GM12874 (cell line): Measurements from ENCODE around the gene SLC39A7.
A peak's percentile ranks its signal among the peaks of the same experiment; 100 is the strongest.

Experiments
- TF ChIP-seq, protein P1 (sequence below): IDR thresholded peaks from 2 replicates; pipeline ENCODE4 v1.5.1; 2011; ENCODE audit warnings: low read depth, mild to moderate bottlenecking, control low read depth, low read length, moderate library complexity; ENCODE audit not compliant: insufficient read depth

SLC39A7 gene

DNA sequence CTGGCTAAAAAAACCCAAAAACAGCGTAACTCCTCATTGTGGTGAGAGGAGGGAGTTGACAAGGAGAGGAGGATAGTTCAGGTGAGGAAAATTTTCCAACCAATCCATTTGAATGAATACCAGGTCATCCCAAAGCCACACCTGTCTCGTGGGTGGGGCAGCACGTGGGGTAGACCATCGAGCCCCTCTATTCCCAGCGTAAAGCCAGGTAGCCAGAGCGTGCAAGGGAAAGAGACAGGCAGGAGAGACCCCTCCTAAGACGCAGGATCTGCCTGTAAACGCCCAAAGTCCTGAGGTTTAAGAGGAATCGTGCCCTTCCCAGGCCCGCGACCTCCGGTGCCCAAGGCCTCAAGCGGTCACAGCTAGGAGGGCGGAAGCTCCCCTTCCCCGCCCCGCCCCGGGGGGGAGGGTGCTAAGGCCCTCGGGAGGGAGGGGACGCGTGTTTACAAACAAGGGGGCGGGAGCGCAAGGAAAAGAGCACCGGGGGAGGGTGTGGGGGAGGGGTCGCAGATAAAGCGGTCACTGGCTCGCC is 914 bp upstream of the SLC39A7 start:
- TF ChIP-seq, protein P1, sequence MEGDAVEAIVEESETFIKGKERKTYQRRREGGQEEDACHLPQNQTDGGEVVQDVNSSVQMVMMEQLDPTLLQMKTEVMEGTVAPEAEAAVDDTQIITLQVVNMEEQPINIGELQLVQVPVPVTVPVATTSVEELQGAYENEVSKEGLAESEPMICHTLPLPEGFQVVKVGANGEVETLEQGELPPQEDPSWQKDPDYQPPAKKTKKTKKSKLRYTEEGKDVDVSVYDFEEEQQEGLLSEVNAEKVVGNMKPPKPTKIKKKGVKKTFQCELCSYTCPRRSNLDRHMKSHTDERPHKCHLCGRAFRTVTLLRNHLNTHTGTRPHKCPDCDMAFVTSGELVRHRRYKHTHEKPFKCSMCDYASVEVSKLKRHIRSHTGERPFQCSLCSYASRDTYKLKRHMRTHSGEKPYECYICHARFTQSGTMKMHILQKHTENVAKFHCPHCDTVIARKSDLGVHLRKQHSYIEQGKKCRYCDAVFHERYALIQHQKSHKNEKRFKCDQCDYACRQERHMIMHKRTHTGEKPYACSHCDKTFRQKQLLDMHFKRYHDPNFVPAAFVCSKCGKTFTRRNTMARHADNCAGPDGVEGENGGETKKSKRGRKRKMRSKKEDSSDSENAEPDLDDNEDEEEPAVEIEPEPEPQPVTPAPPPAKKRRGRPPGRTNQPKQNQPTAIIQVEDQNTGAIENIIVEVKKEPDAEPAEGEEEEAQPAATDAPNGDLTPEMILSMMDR: no peak

DNA sequence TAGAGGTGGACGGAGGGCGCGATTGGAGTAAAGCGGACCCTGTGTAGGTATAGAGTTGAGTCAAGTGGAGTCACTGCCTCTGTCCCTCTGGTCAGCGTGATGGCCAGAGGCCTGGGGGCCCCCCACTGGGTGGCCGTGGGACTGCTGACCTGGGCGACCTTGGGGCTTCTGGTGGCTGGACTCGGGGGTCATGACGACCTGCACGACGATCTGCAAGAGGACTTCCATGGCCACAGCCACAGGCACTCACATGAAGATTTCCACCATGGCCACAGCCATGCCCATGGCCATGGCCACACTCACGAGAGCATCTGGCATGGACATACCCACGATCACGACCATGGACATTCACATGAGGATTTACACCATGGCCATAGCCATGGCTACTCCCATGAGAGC is 479 bp downstream of the SLC39A7 start:
- TF ChIP-seq, protein P1: peak; percentile 16

DNA sequence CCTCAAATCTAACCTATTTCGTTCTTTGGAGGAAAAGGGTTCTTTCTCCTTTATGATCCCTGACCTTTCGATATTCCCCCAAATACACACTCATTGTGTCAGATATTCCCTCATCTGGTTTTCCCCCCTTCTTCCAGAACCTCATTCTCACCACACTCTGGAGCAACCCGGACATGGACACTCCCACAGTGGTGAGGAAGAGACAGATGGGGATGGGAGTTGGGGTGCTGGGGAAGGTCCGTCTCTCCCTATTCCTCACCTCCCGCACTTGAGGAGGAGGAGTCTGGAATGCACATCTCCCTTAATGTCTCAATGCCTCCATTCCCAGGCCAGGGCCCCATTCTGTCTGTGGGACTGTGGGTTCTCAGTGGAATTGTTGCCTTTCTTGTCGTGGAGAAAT is 1.3 kb downstream of the SLC39A7 start:
- TF ChIP-seq, protein P1: no peak

DNA sequence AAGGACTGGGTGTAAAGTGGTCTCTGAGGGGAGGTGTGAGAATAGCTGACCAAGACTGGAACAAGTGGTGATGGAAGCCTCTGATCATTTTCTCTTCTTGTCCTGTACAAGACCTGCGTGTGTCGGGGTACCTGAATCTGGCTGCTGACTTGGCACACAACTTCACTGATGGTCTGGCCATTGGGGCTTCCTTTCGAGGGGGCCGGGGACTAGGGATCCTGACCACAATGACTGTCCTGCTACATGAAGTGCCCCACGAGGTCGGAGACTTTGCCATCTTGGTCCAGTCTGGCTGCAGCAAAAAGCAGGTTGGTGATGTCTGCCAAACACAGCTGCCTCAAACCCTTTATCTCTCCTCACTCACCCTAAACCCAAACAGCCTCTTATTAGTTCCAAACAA is 2.1 kb downstream of the SLC39A7 start:
- TF ChIP-seq, protein P1: no peak

DNA sequence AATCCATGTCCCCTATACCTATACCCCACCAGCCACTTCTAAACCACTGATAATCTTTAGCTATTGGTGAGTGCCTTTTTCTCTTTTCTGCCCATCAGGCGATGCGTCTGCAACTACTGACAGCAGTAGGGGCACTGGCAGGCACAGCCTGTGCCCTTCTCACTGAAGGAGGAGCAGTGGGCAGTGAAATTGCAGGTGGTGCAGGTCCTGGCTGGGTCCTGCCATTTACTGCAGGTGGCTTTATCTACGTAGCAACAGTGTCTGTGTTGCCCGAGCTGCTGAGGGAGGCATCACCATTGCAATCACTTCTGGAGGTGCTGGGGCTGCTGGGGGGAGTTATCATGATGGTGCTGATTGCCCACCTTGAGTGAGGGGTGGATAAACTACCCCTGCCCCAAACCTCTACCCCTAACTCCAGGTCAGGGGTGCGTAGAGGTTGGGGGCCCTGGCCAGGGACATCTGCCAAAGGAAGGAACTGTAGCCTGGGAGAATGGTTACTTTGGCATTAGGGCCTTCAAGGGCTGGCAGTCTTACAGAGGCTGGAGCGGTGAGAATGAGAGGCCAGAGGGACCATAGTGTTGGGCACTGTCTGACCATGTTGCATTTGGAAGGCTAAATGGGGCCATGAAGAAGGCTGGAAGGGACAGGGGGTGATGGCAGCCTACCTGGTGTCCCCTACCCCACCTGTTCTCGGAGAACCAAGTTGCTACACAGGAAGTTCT is 2.9 kb downstream of the SLC39A7 start:
- TF ChIP-seq, protein P1: no peak

DNA sequence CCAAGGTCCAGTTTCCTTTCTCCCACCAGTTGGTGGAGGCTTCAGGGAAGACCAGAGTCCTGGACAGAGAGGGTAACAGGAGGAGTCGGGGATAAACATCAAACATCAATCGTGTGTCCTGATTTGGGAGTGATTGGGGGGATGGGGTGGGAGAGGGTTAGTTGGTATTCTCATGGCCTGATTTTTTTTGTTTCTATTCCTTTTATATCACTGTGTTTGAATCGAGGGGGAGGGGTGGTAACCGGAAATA is 3.4 kb downstream of the SLC39A7 start:
- TF ChIP-seq, protein P1: no peak

DNA sequence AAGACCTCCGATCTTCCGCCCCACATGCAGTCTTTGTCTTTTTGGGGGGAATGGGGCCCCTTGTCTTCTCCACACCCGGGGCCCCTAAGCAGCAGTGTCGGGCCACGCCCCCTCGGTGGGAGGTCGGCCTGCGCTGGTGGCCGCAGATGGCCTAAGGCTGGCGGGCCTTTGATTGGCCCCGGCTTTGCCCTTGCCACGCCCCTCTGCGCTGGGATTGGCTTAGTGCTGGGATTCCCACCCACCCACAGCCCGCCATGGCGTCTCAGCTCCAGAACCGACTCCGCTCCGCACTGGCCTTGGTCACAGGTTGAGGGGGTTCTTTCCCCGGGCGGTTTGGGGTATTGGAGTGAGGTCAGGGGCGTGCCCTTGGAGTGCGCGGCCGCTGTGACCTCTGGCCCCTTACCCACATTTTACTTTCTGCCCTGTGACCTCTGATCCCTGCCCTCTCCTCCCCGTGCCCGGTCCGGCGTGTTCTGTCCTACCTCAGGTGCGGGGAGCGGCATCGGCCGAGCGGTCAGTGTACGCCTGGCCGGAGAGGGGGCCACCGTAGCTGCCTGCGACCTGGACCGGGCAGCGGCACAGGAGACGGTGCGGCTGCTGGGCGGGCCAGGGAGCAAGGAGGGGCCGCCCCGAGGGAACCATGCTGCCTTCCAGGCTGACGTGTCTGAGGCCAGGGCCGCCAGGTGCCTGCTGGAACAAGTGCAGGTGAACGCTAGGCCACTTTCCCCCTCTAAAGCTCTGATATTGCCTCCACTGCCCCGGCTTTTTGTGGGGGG is 3.9 kb downstream of the SLC39A7 start, which contains the start of gene HSD17B8:
TSS of gene HSD17B8 (plus strand) at position 241 of the 776 bp plus-strand sequence. CDS start at position 255, 14 bp downstream.
- TF ChIP-seq, protein P1: no peak
